ENCODE results near the gene PXN.

Gene PXN

GRCh38 chr12:120223458-120224303 is 41.8 kb downstream of the PXN start:
- H3K36me3 ChIP-seq (ENCODE audit: control insufficient read depth in 1 of 2, insufficient read depth in 2 of 2, low read depth in 1 of 2, low read length in 2 of 2) = peaks cover 69 to 73% of the 10 kb centered on the region in 2 experiments
- H3K4me2 ChIP-seq (ENCODE audit: low read length, poor library complexity, severe bottlenecking) = no peak overlapping the region
- no peak overlapping the region for H3K23ac ChIP-seq (ENCODE audit: low read length in 2 of 2)
- H3K4ac ChIP-seq (ENCODE audit: low read depth in 1 of 2, low read length in 2 of 2) = no peak overlapping the region
- H3K14ac ChIP-seq (ENCODE audit: low read length in 2 of 2) = no peak overlapping the region
- H2AK5ac ChIP-seq (ENCODE audit: low read length, severe bottlenecking) = no peak overlapping the region
- H2AFZ ChIP-seq (ENCODE audit: low read depth, low read length) = no peak overlapping the region
- no peak for DNase-seq
- H3K4me3 ChIP-seq (ENCODE audit: insufficient read depth in 1 of 2, low read depth in 1 of 2, low read length in 2 of 2) = peak overlapping the region in 1 of 2 experiments; percentile 54
- no peak overlapping the region for H4K91ac ChIP-seq (ENCODE audit: low read length)
- H3K18ac ChIP-seq (ENCODE audit: low read depth in 1 of 2, low read length in 2 of 2) = no peak overlapping the region
- no peaks in the 10 kb centered on the region for H3K9me3 ChIP-seq (ENCODE audit: control insufficient read depth, low read length)
- H2BK15ac ChIP-seq (ENCODE audit: low read depth, poor library complexity, severe bottlenecking) = no peak overlapping the region
- H3K27ac ChIP-seq (ENCODE audit: low read length, poor library complexity, severe bottlenecking) = no peak overlapping the region
- 97% methylated on average over 19 of the region's 19 CpGs for WGBS
- peaks cover 48% of the 10 kb centered on the region for H3K4me1 ChIP-seq (ENCODE audit: control insufficient read depth, insufficient read depth, low read depth, low read length)
- peak overlapping the region in 1 of 2 experiments; percentile 25 for H2BK12ac ChIP-seq (ENCODE audit: low read length in 2 of 2)
- peaks cover 38% of the 10 kb centered on the region for H3K79me1 ChIP-seq (replicated peaks; ENCODE audit: low read length, poor library complexity, severe bottlenecking)
- no peak overlapping the region for H4K8ac ChIP-seq (ENCODE audit: low read length)
- H2BK120ac ChIP-seq (ENCODE audit: low read depth, low read length) = no peak overlapping the region
- no peak overlapping the region for H2BK5ac ChIP-seq (ENCODE audit: low read depth, low read length, poor library complexity, severe bottlenecking)
- H3K9ac ChIP-seq (ENCODE audit: low read length) = peak overlapping the region; percentile 64
- H3K27me3 ChIP-seq (ENCODE audit: control insufficient read depth in 1 of 2, insufficient read depth in 1 of 2, low read length in 2 of 2) = no peaks in the 10 kb centered on the region

DNA sequence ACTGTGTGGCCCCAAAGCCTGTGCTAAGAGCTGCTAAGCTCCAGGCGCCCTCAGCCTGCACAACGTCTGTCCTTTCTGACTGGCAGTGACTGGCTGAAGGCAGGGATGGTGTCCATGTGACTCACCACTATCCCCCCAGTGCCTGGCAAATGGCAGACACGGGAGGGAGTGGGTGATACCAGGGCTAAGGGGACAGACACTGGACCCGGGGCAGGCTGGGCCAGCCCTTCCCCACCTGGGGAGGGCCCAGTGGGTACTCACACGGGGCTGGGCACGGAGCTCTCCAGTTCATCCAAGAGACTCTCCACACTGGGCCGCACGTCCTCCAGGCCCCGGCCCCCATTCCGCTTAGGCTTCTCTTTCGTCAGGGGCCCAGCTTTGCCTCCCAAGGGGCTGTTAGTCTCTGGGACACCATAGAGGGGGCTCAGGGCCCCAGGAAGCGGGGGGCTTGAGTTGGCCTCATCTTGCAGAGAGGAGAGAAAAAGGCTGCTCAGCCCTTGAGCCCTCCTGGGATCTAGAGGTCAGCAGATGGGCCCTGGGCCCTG is 43.2 kb downstream of the PXN start:
- H3K27me3 ChIP-seq (ENCODE audit: control insufficient read depth in 1 of 2, insufficient read depth in 1 of 2, low read length in 2 of 2) = no peaks in the 10 kb centered on the region
- peaks cover 38% of the 10 kb centered on the region for H3K4me1 ChIP-seq (ENCODE audit: control insufficient read depth, insufficient read depth, low read depth, low read length)

DNA sequence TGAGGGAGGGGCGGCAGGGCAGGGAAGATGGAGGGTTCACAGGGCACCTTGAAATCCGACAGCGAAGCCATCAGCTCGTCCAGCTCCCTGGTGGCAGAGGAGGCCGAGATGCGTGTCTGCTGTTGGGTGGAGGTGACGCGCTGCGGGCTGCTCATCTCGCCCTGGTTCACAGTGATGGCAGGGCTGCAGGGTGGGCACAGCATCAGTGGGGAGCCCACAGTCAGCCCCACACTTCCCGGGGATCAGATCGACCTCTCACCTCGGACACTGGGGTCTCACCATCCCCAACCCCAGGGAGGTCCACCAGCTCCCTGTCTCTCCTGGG is 44.0 kb downstream of the PXN start:
- Histone ChIP-seq H4K8ac (ENCODE audit: low read length) (no peak overlapping the region), H3K4me1 (ENCODE audit: control insufficient read depth, insufficient read depth, low read depth, low read length) (peaks cover 38% of the 10 kb centered on the region), H2BK5ac (ENCODE audit: low read depth, low read length, poor library complexity, severe bottlenecking) (no peak overlapping the region), H3K27me3 (ENCODE audit: control insufficient read depth in 1 of 2, insufficient read depth in 1 of 2, low read length in 2 of 2) (no peaks in the 10 kb centered on the region), H2BK12ac (ENCODE audit: low read length in 2 of 2) (no peak overlapping the region), H3K79me1 (replicated peaks; ENCODE audit: low read length, poor library complexity, severe bottlenecking) (peaks cover 47% of the 10 kb centered on the region), H2BK15ac (ENCODE audit: low read depth, poor library complexity, severe bottlenecking) (no peak overlapping the region), H3K4me2 (ENCODE audit: low read length, poor library complexity, severe bottlenecking) (no peak overlapping the region), H2BK120ac (ENCODE audit: low read depth, low read length) (no peak overlapping the region), H3K36me3 (ENCODE audit: control insufficient read depth in 1 of 2, insufficient read depth in 2 of 2, low read depth in 1 of 2, low read length in 2 of 2) (peaks cover 86% of the 10 kb centered on the region in 2 experiments), H3K18ac (ENCODE audit: low read depth in 1 of 2, low read length in 2 of 2) (no peak overlapping the region), H4K91ac (ENCODE audit: low read length) (no peak overlapping the region), H3K23ac (ENCODE audit: low read length in 2 of 2) (no peak overlapping the region), H3K14ac (ENCODE audit: low read length in 2 of 2) (no peak overlapping the region), H2AK5ac (ENCODE audit: low read length, severe bottlenecking) (no peak overlapping the region), H3K4me3 (ENCODE audit: insufficient read depth in 1 of 2, low read depth in 1 of 2, low read length in 2 of 2) (no peak overlapping the region), H2AFZ (ENCODE audit: low read depth, low read length) (no peak overlapping the region), H3K9me3 (ENCODE audit: control insufficient read depth, low read length) (no peaks in the 10 kb centered on the region), H3K4ac (ENCODE audit: low read depth in 1 of 2, low read length in 2 of 2) (no peak overlapping the region), H3K27ac (ENCODE audit: low read length, poor library complexity, severe bottlenecking) (no peak overlapping the region), H3K9ac (ENCODE audit: low read length) (peak overlapping the region; percentile 22)
- no peak for DNase-seq
- 97% methylated on average over 13 of the region's 13 CpGs for WGBS

More for the DNA sequence above, 43.2 kb downstream of the PXN start:
- no peak overlapping the region for H3K4ac ChIP-seq (ENCODE audit: low read depth in 1 of 2, low read length in 2 of 2)
- no peak overlapping the region for H3K4me2 ChIP-seq (ENCODE audit: low read length, poor library complexity, severe bottlenecking)
- 92% methylated on average over 12 of the region's 12 CpGs for WGBS
- H3K79me1 ChIP-seq (replicated peaks; ENCODE audit: low read length, poor library complexity, severe bottlenecking) = peaks cover 40% of the 10 kb centered on the region
- no peak overlapping the region for H3K23ac ChIP-seq (ENCODE audit: low read length in 2 of 2)
- H3K36me3 ChIP-seq (ENCODE audit: control insufficient read depth in 1 of 2, insufficient read depth in 2 of 2, low read depth in 1 of 2, low read length in 2 of 2) = peaks cover 81 to 82% of the 10 kb centered on the region in 2 experiments
- peak overlapping the region; percentile 19 for H4K8ac ChIP-seq (ENCODE audit: low read length)
- H2AK5ac ChIP-seq (ENCODE audit: low read length, severe bottlenecking) = no peak overlapping the region
- no peak overlapping the region for H3K9ac ChIP-seq (ENCODE audit: low read length)
- H3K14ac ChIP-seq (ENCODE audit: low read length in 2 of 2) = no peak overlapping the region
- H4K91ac ChIP-seq (ENCODE audit: low read length) = no peak overlapping the region
- H3K27ac ChIP-seq (ENCODE audit: low read length, poor library complexity, severe bottlenecking) = no peak overlapping the region
- H2BK12ac ChIP-seq (ENCODE audit: low read length in 2 of 2) = no peak overlapping the region
- no peak overlapping the region for H2BK120ac ChIP-seq (ENCODE audit: low read depth, low read length)
- H3K9me3 ChIP-seq (ENCODE audit: control insufficient read depth, low read length) = no peaks in the 10 kb centered on the region
- H3K18ac ChIP-seq (ENCODE audit: low read depth in 1 of 2, low read length in 2 of 2) = no peak overlapping the region
- H2AFZ ChIP-seq (ENCODE audit: low read depth, low read length) = no peak overlapping the region
- H3K4me3 ChIP-seq (ENCODE audit: insufficient read depth in 1 of 2, low read depth in 1 of 2, low read length in 2 of 2) = no peak overlapping the region
- H2BK5ac ChIP-seq (ENCODE audit: low read depth, low read length, poor library complexity, severe bottlenecking) = no peak overlapping the region
- no peak overlapping the region for H2BK15ac ChIP-seq (ENCODE audit: low read depth, poor library complexity, severe bottlenecking)
- DNase-seq = no peak

DNA sequence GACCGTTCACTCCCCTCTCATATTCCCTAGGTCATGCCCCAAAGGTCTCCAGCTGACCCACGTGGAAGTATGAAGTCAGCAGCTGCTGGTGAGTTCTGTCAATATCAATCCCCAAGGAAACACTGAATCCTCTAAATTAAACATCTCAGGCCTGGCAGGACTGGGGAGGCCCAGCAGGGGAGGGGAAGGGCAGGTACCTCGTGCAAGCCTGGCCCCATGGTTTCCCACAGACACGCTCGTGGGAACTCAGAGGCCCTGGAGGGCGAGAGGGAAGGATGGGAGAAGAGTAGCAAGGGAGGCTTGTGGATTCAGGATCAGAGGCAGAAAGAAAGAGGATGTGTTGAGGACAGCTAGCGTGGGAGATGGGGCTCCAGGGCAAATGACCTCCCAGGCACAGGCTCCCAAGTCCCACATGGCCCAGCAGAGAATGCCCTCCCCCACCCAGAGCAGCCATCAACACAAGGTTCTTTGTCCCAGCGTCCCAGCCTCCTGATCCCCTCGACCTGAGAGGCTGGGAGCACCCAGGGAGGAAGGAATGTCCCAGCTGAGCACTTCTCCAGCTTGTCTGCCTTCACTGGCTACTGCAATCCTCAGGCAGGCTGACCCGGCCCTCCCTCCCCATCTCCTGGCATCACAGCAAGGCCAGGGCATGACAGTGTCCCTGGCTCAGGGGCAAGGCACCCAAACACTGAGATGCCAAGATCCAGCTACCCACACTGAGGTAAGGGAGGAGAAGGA is 44.5 kb downstream of the PXN start:
- Histone ChIP-seq H3K4me1 (ENCODE audit: control insufficient read depth, insufficient read depth, low read depth, low read length) (peaks cover 35% of the 10 kb centered on the region), H2AK5ac (ENCODE audit: low read length, severe bottlenecking) (no peak overlapping the region), H2BK120ac (ENCODE audit: low read depth, low read length) (no peak overlapping the region), H3K9ac (ENCODE audit: low read length) (peak overlapping the region; percentile 22), H3K36me3 (ENCODE audit: control insufficient read depth in 1 of 2, insufficient read depth in 2 of 2, low read depth in 1 of 2, low read length in 2 of 2) (peaks cover 86% of the 10 kb centered on the region in 2 experiments), H2AFZ (ENCODE audit: low read depth, low read length) (no peak overlapping the region), H2BK5ac (ENCODE audit: low read depth, low read length, poor library complexity, severe bottlenecking) (no peak overlapping the region), H2BK15ac (ENCODE audit: low read depth, poor library complexity, severe bottlenecking) (no peak overlapping the region), H3K4me3 (ENCODE audit: insufficient read depth in 1 of 2, low read depth in 1 of 2, low read length in 2 of 2) (no peak overlapping the region), H3K9me3 (ENCODE audit: control insufficient read depth, low read length) (no peaks in the 10 kb centered on the region), H3K4me2 (ENCODE audit: low read length, poor library complexity, severe bottlenecking) (no peak overlapping the region), H2BK12ac (ENCODE audit: low read length in 2 of 2) (no peak overlapping the region), H4K8ac (ENCODE audit: low read length) (no peak overlapping the region), H3K27me3 (ENCODE audit: control insufficient read depth in 1 of 2, insufficient read depth in 1 of 2, low read length in 2 of 2) (no peaks in the 10 kb centered on the region), H3K14ac (ENCODE audit: low read length in 2 of 2) (no peak overlapping the region), H4K91ac (ENCODE audit: low read length) (no peak overlapping the region), H3K79me1 (replicated peaks; ENCODE audit: low read length, poor library complexity, severe bottlenecking) (peaks cover 50% of the 10 kb centered on the region), H3K18ac (ENCODE audit: low read depth in 1 of 2, low read length in 2 of 2) (no peak overlapping the region), H3K23ac (ENCODE audit: low read length in 2 of 2) (no peak overlapping the region), H3K27ac (ENCODE audit: low read length, poor library complexity, severe bottlenecking) (no peak overlapping the region), H3K4ac (ENCODE audit: low read depth in 1 of 2, low read length in 2 of 2) (no peak overlapping the region)
- WGBS = 85% methylated on average over 9 of the region's 10 CpGs
- DNase-seq = no peak

Data from mesenchymal stem cell (in vitro differentiated cells and primary cell).